ENCODE data around the gene RASEF. TPM values are rescaled to one million over a fixed set of nuclear protein-coding genes. Genes with fewer than 3 reads are reported as not detected.

The RASEF gene
- total RNA-seq, 3 donors from 2014 or later (not counting 1 experiment from before 2014, with no cell fraction given): not detected

GRCh38 chr9:83070261-83070660 lies 7.3 kb upstream of the RASEF start:
- no peak overlapping the region for H3K4me3 Mint-ChIP-seq
- intact Hi-C loops (cut with micrococcal nuclease): no loop called here
- Histone ChIP-seq H3K9me3 (ENCODE audit: control insufficient read depth, insufficient read depth, low read length) (no peaks in the 10 kb centered on the region), H3K36me3 (ENCODE audit: control insufficient read depth, insufficient read depth, low read length) (no peaks in the 10 kb centered on the region), H3K27me3 (ENCODE audit: control insufficient read depth, insufficient read depth, low read length) (no peaks in the 10 kb centered on the region), H3K27ac (ENCODE audit: low read length) (no peak overlapping the region), H3K4me3 (ENCODE audit: low read length) (no peak overlapping the region), H3K4me1 (ENCODE audit: control insufficient read depth, insufficient read depth, low read length) (no peaks in the 10 kb centered on the region)
- H3K27me3 Mint-ChIP-seq (ENCODE audit: low read depth in 2 of 2): peaks cover under 1 to 2% of the 10 kb centered on the region in 2 donors
- no peak for TF ChIP-seq CTCF (IDR thresholded peaks at IDR 0.05)
- no peak overlapping the region for H3K27ac Mint-ChIP-seq
- H3K4me1 Mint-ChIP-seq: no peaks in the 10 kb centered on the region
- DNase-seq: no peak
- peaks cover 8 to 12% of the 10 kb centered on the region in 2 donors for H3K9me3 Mint-ChIP-seq
- no peaks in the 10 kb centered on the region for H3K36me3 Mint-ChIP-seq
- no peak for ATAC-seq

GRCh38 chr9:83069651-83070050 lies 6.7 kb upstream of the RASEF start:
- Histone ChIP-seq H3K27me3 (ENCODE audit: control insufficient read depth, insufficient read depth, low read length) (no peaks in the 10 kb centered on the region), H3K4me3 (ENCODE audit: low read length) (no peak overlapping the region), H3K27ac (ENCODE audit: low read length) (no peak overlapping the region), H3K4me1 (ENCODE audit: control insufficient read depth, insufficient read depth, low read length) (no peaks in the 10 kb centered on the region), H3K36me3 (ENCODE audit: control insufficient read depth, insufficient read depth, low read length) (no peaks in the 10 kb centered on the region), H3K9me3 (ENCODE audit: control insufficient read depth, insufficient read depth, low read length) (no peaks in the 10 kb centered on the region)
- WGBS (ENCODE audit: insufficient coverage): no CpG with 5 or more reads among the region's 1 CpG
- Mint-ChIP-seq H3K9me3 (peaks cover 8 to 12% of the 10 kb centered on the region in 2 donors), H3K4me1 (no peaks in the 10 kb centered on the region), H3K27me3 (ENCODE audit: low read depth in 2 of 2) (peaks cover 4 to 5% of the 10 kb centered on the region in 2 donors), H3K36me3 (no peaks in the 10 kb centered on the region), H3K4me3 (no peak overlapping the region), H3K27ac (no peak overlapping the region)
- ATAC-seq (no peak), DNase-seq (no peak)
- TF ChIP-seq CTCF (IDR thresholded peaks at IDR 0.05): no peak
- intact Hi-C loops (cut with micrococcal nuclease): no loop called here

- DNase-seq (no peak), ATAC-seq (no peak)
- Histone ChIP-seq H3K36me3 (ENCODE audit: control insufficient read depth, insufficient read depth, low read length) (no peaks in the 10 kb centered on the region), H3K27me3 (ENCODE audit: control insufficient read depth, insufficient read depth, low read length) (peaks cover 7% of the 10 kb centered on the region), H3K4me1 (ENCODE audit: control insufficient read depth, insufficient read depth, low read length) (no peaks in the 10 kb centered on the region), H3K4me3 (ENCODE audit: low read length) (no peak overlapping the region), H3K27ac (ENCODE audit: low read length) (no peak overlapping the region), H3K9me3 (ENCODE audit: control insufficient read depth, insufficient read depth, low read length) (no peaks in the 10 kb centered on the region)
- H3K4me1 Mint-ChIP-seq: no peaks in the 10 kb centered on the region
- no peak overlapping the region for H3K4me3 Mint-ChIP-seq
- H3K27me3 Mint-ChIP-seq (ENCODE audit: low read depth in 2 of 2): peaks cover 11 to 13% of the 10 kb centered on the region in 2 donors
- no peak overlapping the region for H3K27ac Mint-ChIP-seq
- intact Hi-C loops (cut with micrococcal nuclease): no loop called here
- H3K36me3 Mint-ChIP-seq: no peaks in the 10 kb centered on the region
- 88% methylated on average over 1 of the region's 1 CpG for WGBS (ENCODE audit: insufficient coverage)
- TF ChIP-seq CTCF (IDR thresholded peaks at IDR 0.05): no peak
- H3K9me3 Mint-ChIP-seq: peaks cover 8 to 12% of the 10 kb centered on the region in 2 donors
Observed at GRCh38 chr9:83068414-83068813, 5.5 kb upstream of the RASEF start.

- no peak overlapping the region for H3K27ac ChIP-seq (ENCODE audit: low read length)
- 91% methylated on average over 2 of the region's 2 CpGs for WGBS (ENCODE audit: insufficient coverage)
- H3K4me3 ChIP-seq (ENCODE audit: low read length): no peak overlapping the region
- TF ChIP-seq CTCF (IDR thresholded peaks at IDR 0.05): no peak
- no peaks in the 10 kb centered on the region for H3K36me3 ChIP-seq (ENCODE audit: control insufficient read depth, insufficient read depth, low read length)
- no peaks in the 10 kb centered on the region for H3K36me3 Mint-ChIP-seq
- no peak overlapping the region for H3K27ac Mint-ChIP-seq
- H3K9me3 ChIP-seq (ENCODE audit: control insufficient read depth, insufficient read depth, low read length): no peaks in the 10 kb centered on the region
- H3K9me3 Mint-ChIP-seq: peaks cover 2 to 8% of the 10 kb centered on the region in 2 donors
- no peak for DNase-seq
- H3K4me3 Mint-ChIP-seq: no peak overlapping the region
- intact Hi-C loops (cut with micrococcal nuclease): no loop called here
- peaks cover 7% of the 10 kb centered on the region for H3K27me3 ChIP-seq (ENCODE audit: control insufficient read depth, insufficient read depth, low read length)
- no peaks in the 10 kb centered on the region for H3K4me1 ChIP-seq (ENCODE audit: control insufficient read depth, insufficient read depth, low read length)
- peaks cover 11 to 14% of the 10 kb centered on the region in 2 donors for H3K27me3 Mint-ChIP-seq (ENCODE audit: low read depth in 2 of 2)
- ATAC-seq: no peak
- no peaks in the 10 kb centered on the region for H3K4me1 Mint-ChIP-seq
Observed at GRCh38 chr9:83067579-83067978, 4.6 kb upstream of the RASEF start.

Data from natural killer cell (primary cell).